AML-193 (cell line): ENCODE data around the gene TFAP2B.

Experiments
- DNase-seq, 2 experiments: peaks; one replicate each; lab custom pipeline; 2025; lab: John Stamatoyannopoulos, UW

Gene TFAP2B

GRCh38 chr6:50848989-50849795 lies 30.5 kb downstream of the TFAP2B start:
- DNase-seq, result no peak

DNA sequence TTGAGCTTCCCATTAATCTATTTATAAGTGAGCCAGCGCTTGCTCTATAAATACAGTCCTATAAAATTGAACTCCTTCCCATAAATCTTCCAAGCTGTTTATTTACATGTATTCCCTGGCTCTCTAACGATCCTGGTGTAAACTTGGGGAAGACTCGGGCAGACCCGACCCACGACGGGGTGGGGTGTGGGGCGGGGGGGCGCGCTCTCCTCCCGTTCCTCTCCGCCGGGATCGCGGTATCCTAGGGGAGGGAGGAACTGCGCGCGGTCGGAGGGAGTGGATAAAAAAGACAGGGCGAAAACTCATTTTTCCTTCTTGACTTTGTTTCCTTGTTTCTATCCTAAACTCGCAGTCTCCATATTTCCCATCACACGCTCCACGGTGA lies 31.1 kb downstream of the TFAP2B start:
- DNase-seq, result no peak

DNA sequence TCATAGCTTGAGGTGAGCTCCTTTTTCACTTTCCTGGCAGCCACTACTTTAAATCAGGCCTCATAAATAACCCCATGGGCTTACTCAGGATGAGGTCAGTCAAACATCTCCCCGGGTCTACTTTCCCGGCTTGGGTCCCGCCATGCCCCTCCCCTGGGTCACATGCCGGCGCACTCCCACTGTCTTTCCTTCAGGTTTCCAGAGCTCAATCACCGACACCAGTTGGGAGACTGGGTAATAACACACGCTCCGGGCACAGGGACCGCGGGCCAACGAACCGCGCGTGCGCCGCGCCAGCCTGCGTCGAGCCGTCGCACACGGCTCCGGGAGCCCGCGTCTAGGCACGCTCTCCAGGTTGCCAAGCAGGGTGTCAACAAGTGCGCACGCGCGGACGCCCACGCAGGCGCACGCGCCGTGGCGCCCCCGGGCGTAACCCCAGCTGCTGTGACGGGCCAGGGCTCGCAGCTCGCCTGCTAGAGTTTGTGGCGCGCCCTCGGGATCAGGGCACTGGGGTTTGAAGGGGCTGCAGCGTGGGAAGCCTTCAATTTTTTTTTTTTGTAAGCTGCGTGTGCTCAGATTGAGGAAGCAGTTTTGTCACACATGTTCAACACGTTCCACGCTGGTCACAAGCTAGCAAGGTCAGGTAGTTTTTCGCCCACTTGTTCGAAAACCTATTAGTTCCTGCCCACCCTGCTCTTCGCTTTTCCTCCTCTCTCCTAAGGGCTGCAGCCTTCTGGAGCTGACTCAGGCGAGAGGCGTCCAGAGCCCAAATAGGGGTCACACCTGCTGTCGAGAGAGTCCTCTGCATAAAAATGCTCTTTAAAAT lies 31.8 kb downstream of the TFAP2B start:
- no peak for DNase-seq

DNA sequence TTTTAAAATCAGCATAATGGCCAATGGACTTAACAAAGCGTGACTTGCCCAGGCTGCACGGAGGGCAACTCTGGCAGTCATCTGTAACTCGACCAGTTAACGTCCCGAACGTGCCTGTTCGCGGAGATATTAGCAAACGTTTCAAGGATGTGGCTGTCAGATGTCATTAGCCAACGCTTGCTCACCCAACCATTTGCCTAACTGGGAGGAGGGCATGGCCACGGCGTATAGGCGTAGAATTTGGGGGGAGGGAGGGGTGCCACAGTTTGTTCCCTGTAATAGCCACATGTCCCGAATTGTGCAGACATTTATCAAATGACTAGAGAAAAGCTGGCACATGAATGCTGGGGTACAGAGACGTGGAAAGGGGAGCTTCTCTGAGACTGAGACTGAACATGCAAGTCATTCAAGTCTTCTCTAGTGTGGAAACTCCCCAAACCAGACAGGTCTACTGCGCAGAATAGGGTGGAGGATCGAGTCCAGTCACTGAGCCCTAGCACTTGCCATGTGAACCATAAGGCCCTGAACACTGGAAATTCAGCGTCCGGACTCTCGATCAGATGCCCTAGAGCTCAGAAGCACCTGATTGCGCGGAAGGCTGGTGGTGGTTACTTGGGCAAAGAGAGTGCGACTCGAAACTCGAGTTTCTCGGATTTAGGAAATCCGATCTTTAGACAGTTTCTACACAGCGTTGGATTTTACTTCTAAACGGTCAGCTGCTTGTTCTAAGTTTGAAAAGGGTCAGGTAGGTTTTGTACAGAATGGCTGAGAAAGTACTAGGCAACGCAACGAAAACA lies 32.6 kb downstream of the TFAP2B start:
- no peak for DNase-seq

DNA sequence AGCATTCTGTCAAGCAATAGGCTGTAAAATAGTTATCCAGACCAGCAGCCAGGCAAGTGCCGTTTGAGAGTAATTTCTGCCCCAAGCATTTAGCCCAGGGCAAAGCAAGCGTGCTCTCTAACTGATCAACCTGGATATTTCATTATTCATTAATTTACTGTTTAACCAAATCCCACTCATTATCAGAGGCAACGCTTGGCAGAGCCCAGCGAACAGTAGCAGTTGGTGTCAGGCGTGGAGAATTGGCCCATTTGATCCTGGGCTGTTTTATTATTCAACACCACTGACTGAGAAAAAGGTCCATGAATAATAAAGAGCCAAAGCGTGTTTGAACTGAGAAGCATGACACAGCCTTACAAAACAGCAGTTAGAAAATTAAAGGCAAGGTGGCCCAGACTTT lies 35.3 kb downstream of the TFAP2B start:
- DNase-seq, result no peak

GRCh38 chr6:50861692-50862091 lies 43.0 kb downstream of the TFAP2B start:
- no peak for DNase-seq

GRCh38 chr6:50862176-50862575 lies 43.5 kb downstream of the TFAP2B start:
- no peak for DNase-seq

GRCh38 chr6:50864601-50865000 lies 45.9 kb downstream of the TFAP2B start:
- DNase-seq, result no peak

GRCh38 chr6:50868466-50868865 lies 49.8 kb downstream of the TFAP2B start:
- no peak for DNase-seq

DNA sequence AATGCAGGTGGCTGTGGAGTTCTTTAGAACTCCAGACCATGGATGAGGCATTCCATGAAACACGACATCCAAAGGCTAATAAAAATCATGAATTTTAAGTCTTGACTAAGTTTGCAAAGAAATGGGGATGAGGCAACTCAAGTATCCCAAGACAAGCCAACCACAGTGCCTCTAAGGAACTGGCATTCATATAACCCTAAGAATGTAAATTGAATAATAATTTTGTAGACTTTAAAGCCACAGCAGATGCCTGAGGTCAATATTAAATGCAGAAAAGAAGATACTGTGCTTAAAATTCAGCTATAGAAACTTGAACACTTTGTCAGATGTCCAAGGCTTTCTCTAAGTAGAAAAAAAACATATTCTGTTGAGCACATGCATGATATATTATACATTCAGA lies 54.5 kb downstream of the TFAP2B start:
- DNase-seq, result no peak

GRCh38 chr6:50884364-50884763 lies 65.7 kb downstream of the TFAP2B start:
- DNase-seq, result no peak

GRCh38 chr6:50887112-50887511 lies 68.4 kb downstream of the TFAP2B start:
- no peak for DNase-seq

- DNase-seq, result no peak
Observed at GRCh38 chr6:50889497-50889896, 70.8 kb downstream of the TFAP2B start.

DNA sequence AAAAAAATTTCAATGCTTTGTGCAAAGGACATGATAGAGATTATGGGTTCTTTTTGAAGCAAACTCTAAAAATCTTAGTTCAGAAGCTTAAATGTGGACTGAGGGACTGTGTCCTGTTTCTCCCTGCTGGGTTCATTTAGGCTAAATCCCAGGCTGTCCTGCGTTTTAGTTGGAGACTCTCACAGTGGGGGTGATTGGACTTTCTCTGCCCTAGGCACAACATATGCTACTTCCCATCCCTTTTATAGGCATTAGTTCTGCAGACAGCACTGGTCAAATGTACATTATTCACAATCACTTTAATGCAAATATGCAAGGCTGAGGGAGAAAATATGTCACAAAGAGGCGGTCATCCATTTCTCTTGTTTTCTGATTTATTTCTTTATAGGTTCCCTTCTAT lies 71.3 kb downstream of the TFAP2B start:
- DNase-seq, result no peak

- no peak for DNase-seq
Observed at GRCh38 chr6:50890579-50890978, 71.9 kb downstream of the TFAP2B start.

GRCh38 chr6:50891290-50891689 lies 72.6 kb downstream of the TFAP2B start:
- no peak for DNase-seq
